ENCODE data around the gene IL36A.

GRCh38 chr2:112997151-112997550, 8.1 kb upstream of the IL36A start:
- no peak for TF ChIP-seq EZH2 (IDR thresholded peaks at IDR 0.05; ENCODE audit: borderline replicate concordance, low read depth, low read length, poor library complexity, severe bottlenecking)
- no peak for TF ChIP-seq CTCF (conservative IDR thresholded peaks at IDR 0.05; ENCODE audit: low read depth, low read length)

Data from A673 (cell line).